Measurements from ENCODE around the gene GDNF. TPM values are rescaled to one million over a fixed set of nuclear protein-coding genes. Genes with fewer than 3 reads are reported as not detected.

GDNF gene
- total and polyA plus RNA-seq, 4 donors, result 0.09 to 0.25 TPM; not detected in 2

DNA sequence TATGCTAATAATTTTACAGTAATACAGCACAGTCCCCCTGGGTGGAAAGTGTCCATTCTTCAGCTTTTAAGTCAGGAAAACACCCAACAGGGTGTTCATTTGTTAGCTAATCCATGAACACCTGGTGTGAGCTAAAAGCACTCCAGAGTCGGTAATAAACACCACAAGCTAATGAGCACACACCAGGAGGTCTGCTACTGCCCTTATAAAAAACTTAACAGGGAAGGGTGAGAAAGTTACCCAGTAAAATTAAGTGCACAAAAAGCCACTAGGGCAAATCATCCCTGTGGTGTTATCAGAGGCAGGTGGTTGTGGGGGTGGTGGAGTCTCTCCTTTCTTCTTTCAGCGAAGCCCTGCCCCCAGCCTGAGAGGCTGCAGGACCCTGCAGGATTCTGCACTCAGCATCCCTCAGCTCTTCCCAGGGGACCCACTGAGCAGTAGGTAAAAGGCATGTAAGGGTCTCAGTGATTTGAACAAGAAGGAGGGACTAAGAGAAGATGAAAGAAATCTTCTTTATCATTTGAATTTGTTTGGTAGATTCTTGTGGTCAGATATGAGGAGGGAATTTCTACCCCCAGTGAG, 14.4 kb downstream of the GDNF start:
- no peak overlapping the region for H3K27ac ChIP-seq (ENCODE audit: low read depth in 1 of 2, low read length in 2 of 2)
- no peak for DNase-seq (ENCODE audit: low spot score)
- H3K9me3 ChIP-seq (ENCODE audit: control insufficient read depth in 4 of 4, low read length in 3 of 4), result no peaks in the 10 kb centered on the region
- TF ChIP-seq, protein P1, sequence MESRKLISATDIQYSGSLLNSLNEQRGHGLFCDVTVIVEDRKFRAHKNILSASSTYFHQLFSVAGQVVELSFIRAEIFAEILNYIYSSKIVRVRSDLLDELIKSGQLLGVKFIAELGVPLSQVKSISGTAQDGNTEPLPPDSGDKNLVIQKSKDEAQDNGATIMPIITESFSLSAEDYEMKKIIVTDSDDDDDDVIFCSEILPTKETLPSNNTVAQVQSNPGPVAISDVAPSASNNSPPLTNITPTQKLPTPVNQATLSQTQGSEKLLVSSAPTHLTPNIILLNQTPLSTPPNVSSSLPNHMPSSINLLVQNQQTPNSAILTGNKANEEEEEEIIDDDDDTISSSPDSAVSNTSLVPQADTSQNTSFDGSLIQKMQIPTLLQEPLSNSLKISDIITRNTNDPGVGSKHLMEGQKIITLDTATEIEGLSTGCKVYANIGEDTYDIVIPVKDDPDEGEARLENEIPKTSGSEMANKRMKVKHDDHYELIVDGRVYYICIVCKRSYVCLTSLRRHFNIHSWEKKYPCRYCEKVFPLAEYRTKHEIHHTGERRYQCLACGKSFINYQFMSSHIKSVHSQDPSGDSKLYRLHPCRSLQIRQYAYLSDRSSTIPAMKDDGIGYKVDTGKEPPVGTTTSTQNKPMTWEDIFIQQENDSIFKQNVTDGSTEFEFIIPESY (IDR thresholded peaks at IDR 0.05), result no peak
- TF ChIP-seq SP1 (IDR thresholded peaks at IDR 0.05), result no peak
- TF ChIP-seq RAD21 (IDR thresholded peaks at IDR 0.05), result no peak
- TF ChIP-seq, protein P2, sequence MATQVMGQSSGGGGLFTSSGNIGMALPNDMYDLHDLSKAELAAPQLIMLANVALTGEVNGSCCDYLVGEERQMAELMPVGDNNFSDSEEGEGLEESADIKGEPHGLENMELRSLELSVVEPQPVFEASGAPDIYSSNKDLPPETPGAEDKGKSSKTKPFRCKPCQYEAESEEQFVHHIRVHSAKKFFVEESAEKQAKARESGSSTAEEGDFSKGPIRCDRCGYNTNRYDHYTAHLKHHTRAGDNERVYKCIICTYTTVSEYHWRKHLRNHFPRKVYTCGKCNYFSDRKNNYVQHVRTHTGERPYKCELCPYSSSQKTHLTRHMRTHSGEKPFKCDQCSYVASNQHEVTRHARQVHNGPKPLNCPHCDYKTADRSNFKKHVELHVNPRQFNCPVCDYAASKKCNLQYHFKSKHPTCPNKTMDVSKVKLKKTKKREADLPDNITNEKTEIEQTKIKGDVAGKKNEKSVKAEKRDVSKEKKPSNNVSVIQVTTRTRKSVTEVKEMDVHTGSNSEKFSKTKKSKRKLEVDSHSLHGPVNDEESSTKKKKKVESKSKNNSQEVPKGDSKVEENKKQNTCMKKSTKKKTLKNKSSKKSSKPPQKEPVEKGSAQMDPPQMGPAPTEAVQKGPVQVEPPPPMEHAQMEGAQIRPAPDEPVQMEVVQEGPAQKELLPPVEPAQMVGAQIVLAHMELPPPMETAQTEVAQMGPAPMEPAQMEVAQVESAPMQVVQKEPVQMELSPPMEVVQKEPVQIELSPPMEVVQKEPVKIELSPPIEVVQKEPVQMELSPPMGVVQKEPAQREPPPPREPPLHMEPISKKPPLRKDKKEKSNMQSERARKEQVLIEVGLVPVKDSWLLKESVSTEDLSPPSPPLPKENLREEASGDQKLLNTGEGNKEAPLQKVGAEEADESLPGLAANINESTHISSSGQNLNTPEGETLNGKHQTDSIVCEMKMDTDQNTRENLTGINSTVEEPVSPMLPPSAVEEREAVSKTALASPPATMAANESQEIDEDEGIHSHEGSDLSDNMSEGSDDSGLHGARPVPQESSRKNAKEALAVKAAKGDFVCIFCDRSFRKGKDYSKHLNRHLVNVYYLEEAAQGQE (IDR thresholded peaks at IDR 0.05), result no peak
- no peak for TF ChIP-seq FOXA2 (IDR thresholded peaks at IDR 0.05)
- TF ChIP-seq HNF4G (IDR thresholded peaks at IDR 0.05), result no peak
- no peak for TF ChIP-seq HNF4A (conservative IDR thresholded peaks at IDR 0.05)
- TF ChIP-seq YY1 (IDR thresholded peaks at IDR 0.05), result no peak
- no peak for TF ChIP-seq RXRA (IDR thresholded peaks at IDR 0.05)
- TF ChIP-seq, protein P3, sequence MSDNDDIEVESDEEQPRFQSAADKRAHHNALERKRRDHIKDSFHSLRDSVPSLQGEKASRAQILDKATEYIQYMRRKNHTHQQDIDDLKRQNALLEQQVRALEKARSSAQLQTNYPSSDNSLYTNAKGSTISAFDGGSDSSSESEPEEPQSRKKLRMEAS (IDR thresholded peaks at IDR 0.05), result no peak
- no peak for TF ChIP-seq FOXA1 (IDR thresholded peaks at IDR 0.05)
- no peak for TF ChIP-seq TAF1 (conservative IDR thresholded peaks at IDR 0.05)
- TF ChIP-seq EGR1 (IDR thresholded peaks at IDR 0.05; ENCODE audit: low read depth in 2 of 2), result no peak
- no peak for TF ChIP-seq GABPA (IDR thresholded peaks at IDR 0.05 in 1 of 2, conservative IDR thresholded peaks at IDR 0.05 in 1 of 2)
- TF ChIP-seq, protein P4, sequence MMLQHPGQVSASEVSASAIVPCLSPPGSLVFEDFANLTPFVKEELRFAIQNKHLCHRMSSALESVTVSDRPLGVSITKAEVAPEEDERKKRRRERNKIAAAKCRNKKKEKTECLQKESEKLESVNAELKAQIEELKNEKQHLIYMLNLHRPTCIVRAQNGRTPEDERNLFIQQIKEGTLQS (IDR thresholded peaks at IDR 0.05), result no peak
- no peak for TF ChIP-seq NR2F2 (IDR thresholded peaks at IDR 0.05)
- no peak for TF ChIP-seq JUND (IDR thresholded peaks at IDR 0.05)
- H3K4me3 ChIP-seq (ENCODE audit: low read depth in 1 of 3, low read length in 3 of 3), result no peak overlapping the region
- WGBS, result 72% methylated on average over 2 of the region's 2 CpGs
- H3K4me1 ChIP-seq (ENCODE audit: control insufficient read depth in 4 of 4, insufficient read depth in 4 of 4, low read length in 3 of 4), result no peaks in the 10 kb centered on the region
- H3K9ac ChIP-seq (ENCODE audit: low read depth in 1 of 2, low read length in 2 of 2), result no peak overlapping the region
- H3K27me3 ChIP-seq (ENCODE audit: control insufficient read depth in 4 of 4, insufficient read depth in 4 of 4, low read length in 3 of 4), result no peaks in the 10 kb centered on the region
- H3K36me3 ChIP-seq (ENCODE audit: control insufficient read depth in 4 of 4, insufficient read depth in 3 of 4, low read depth in 1 of 4, low read length in 3 of 4), result no peaks in the 10 kb centered on the region

DNA sequence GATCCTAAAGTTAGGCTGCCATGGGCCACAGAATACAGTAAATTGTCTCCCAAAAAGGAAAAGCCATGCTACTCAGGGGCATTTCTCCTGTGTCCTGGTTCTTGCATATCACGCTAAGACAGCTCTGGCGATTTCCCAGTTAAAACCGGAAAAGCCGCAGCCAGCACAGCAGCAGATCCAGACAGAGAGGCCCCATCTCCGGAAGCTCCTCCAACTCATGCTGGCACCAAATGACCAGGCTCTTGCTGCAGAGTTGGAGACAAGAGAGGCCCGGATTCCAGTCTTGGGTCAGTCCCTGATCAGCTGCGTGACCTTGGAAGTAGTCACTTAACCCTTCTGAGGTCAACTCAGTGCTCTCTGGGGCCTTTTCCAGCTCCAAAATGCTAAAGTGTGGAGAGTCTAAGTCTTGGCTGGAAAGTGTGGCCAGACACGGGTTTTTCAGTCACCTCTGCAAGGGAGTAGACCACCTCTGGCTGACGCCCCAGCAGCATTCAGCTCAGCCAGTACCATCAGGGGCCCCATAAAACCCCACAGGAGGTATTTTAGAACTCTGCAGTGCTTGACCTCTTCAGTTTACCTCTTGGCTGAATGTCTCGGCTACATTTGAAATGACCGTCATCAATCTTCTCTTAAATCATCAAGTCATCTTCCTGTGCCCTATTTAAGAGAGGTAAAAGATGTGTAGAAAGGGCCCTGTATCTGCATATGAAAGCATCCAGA, 16.2 kb downstream of the GDNF start:
- WGBS, result 86% methylated on average over 11 of the region's 11 CpGs
- no peak for DNase-seq (ENCODE audit: low spot score)
- H3K4me1 ChIP-seq (ENCODE audit: control insufficient read depth in 4 of 4, insufficient read depth in 4 of 4, low read length in 3 of 4), result no peaks in the 10 kb centered on the region
- no peak overlapping the region for H3K27ac ChIP-seq (ENCODE audit: low read depth in 1 of 2, low read length in 2 of 2)
- no peak overlapping the region for H3K4me3 ChIP-seq (ENCODE audit: low read depth in 1 of 3, low read length in 3 of 3)
- H3K9me3 ChIP-seq (ENCODE audit: control insufficient read depth in 4 of 4, low read length in 3 of 4), result no peaks in the 10 kb centered on the region
- no peaks in the 10 kb centered on the region for H3K36me3 ChIP-seq (ENCODE audit: control insufficient read depth in 4 of 4, insufficient read depth in 3 of 4, low read depth in 1 of 4, low read length in 3 of 4)
- no peak overlapping the region for H3K9ac ChIP-seq (ENCODE audit: low read depth in 1 of 2, low read length in 2 of 2)
- no peaks in the 10 kb centered on the region for H3K27me3 ChIP-seq (ENCODE audit: control insufficient read depth in 4 of 4, insufficient read depth in 4 of 4, low read length in 3 of 4)
- TF ChIP-seq FOXA2 (IDR thresholded peaks at IDR 0.05) (no peak), HNF4A (conservative IDR thresholded peaks at IDR 0.05) (no peak), NR2F2 (IDR thresholded peaks at IDR 0.05) (peak; percentile 83)
- TF ChIP-seq, protein P4 (IDR thresholded peaks at IDR 0.05), result no peak

Data from liver (tissue), 9 donors.